Pons (tissue), 1 donor: ENCODE results near the gene PCK1.

Experiments
- DNase-seq: peaks from one replicate; pipeline ENCODE4 v3.0.0-alpha.2; 2016; ENCODE audit warnings: low spot score

The PCK1 gene

DNA sequence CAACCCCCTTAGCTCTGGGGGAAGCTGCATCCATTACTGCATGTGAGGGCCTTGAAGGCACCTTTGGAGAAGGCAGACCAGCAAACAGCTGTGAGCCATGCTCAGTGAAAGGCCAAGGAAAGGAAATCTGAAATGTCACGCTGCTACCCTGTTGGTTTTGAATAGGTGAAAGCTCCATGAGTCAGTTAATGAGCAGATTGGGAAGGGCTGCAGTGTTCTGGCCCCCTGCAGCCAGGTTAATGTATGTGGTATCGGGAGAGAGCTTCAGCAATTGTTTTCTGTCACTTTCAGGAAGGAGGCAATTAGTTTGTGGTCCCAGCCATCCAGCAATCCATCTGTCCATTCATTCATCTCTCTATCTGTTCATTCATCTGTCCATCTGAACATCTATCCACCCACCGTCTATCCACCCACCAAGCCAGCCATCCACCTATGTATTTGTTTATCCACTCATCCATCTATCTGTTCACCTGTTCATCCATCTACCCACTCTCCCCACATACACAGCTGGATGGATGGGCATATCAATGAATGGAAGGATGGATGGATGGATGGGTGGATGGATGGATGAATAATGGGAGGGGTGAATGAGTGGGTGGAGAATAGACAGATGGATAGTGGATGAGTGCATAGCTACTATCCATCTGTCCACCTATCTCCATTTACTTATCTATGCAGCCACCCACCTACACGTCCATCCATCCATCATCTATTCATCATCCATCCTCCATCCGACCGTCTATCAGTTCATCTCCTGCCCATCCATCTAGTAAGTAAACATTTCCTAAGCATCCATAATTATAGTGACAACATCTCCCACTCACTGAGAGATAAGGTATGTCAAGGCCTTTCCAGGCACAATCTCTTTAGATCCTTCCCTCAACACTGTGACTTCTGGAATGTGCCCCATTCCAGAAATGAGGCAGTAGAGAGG is 16.0 kb downstream of the PCK1 start:
- DNase-seq, result no peak

- DNase-seq, result no peak
Measured at GRCh38 chr20:57577679-57578475, 17.0 kb downstream of the PCK1 start.

DNA sequence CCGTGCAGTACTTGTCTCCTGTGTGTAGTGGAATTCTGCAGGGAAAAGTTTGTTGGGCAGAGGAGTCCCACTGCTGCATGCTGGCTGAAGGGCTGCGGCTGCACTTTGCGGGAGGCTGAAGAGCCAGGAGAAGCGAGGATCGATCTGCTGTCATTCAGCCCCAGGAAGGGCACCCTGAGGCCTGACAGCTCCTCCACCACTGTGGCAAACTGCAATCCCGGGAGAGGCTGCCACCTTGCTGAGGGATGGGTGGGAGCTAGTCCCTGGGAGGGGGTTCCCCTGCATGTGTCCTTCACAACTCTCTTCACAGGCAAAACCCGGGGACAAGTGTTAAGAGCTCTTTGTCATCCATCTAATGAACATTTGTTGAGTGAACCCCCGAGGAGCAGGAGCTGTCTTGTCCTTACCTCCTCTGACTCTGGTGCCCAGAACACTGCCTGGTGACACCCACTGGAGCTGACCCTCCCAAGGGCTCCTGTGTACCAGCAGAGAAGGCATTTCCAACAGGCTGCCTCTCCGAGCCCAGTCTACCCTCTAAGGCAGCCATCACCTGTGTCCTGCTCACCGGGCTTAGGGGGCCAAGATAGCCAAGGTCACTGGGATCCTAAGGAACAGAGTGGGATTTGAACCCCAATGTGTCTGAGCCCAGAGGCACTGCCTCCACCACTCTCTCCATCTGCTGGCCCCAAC is 17.7 kb downstream of the PCK1 start:
- no peak for DNase-seq

DNA sequence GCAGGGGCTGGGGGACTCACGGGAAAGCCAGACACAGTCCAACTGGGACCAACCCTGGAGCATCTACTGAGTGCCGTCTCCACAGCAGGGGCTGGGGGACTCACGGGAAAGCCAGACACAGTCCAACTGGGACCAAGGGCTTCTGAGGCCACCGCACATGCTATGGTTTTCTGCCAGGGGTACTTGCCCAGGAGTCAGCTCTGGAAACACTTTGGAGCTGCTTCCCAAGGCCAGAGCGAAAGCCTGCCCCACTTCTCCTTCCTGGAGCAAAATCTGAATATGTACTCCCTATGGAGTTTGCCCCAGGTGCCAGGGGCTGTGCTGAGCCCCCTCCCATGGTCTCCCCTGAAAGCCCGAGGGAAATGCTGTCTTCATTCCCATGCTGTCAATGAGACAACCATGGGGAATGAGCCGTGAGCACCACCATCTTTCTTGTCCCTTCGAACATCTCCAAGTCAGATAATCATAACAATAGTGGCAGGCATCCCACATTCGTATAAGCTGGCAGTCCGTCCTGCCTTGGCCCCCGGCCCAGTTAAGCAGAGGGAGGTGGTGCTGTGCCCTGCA is 18.5 kb downstream of the PCK1 start:
- DNase-seq, result no peak

- DNase-seq, result no peak
Measured at GRCh38 chr20:57579898-57580447, 19.1 kb downstream of the PCK1 start.

DNA sequence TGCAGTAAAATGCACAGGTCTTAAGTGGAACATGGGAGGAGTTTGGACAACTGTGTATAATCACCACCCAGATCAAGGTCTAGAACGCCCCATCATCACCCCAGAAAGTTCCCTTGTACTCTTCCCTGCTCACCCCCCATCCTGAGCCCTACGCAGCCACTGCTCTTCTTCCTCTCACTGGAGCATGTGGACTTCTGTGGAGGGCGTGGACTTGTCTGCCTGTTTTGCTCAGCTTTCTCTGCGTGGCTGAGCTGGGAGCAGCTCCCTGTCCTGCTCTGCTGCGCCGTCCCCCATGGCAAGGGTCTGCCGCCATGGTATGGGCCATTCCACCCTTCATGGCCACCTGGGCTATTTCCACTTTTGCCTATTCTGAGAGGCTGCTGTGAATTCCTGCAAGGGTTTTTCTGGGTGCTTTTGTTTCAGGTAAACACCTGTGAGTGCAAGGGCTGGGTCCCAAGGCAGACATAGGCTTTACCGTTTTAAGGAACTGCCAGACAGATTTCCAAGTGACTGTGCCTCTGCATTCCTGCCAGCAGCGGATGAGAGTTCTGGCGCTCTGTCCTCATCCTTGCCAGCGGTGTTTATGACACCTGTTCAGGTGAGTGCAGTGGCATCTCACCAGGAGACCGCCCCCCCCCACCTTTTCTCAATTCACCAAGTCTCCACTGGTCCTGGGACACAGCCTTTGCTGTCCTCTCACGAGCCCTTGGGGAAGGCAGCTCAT is 19.7 kb downstream of the PCK1 start:
- DNase-seq, result no peak

- DNase-seq, result peak; percentile 18
Measured at GRCh38 chr20:57581202-57582028, 20.5 kb downstream of the PCK1 start.

DNA sequence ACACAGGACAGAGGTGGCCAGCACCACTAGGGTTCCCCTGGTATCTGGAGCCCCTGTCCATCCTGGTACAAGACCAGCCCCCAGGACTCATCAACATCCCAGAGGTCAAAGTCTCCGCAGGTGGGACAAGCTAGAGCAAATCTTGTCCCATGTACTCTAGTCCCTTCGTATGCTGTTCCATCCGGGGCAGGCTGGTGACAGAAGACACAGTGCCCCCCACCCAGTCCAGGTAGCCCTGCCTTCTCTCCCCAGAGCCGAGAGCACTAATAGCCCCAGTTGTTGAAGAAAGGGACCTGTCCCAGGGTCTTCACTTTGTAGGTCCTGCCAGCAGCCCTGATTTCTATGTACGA is 21.1 kb downstream of the PCK1 start:
- DNase-seq, result no peak

GRCh38 chr20:57582432-57583288 is 21.8 kb downstream of the PCK1 start:
- DNase-seq, result peak; percentile 37

DNA sequence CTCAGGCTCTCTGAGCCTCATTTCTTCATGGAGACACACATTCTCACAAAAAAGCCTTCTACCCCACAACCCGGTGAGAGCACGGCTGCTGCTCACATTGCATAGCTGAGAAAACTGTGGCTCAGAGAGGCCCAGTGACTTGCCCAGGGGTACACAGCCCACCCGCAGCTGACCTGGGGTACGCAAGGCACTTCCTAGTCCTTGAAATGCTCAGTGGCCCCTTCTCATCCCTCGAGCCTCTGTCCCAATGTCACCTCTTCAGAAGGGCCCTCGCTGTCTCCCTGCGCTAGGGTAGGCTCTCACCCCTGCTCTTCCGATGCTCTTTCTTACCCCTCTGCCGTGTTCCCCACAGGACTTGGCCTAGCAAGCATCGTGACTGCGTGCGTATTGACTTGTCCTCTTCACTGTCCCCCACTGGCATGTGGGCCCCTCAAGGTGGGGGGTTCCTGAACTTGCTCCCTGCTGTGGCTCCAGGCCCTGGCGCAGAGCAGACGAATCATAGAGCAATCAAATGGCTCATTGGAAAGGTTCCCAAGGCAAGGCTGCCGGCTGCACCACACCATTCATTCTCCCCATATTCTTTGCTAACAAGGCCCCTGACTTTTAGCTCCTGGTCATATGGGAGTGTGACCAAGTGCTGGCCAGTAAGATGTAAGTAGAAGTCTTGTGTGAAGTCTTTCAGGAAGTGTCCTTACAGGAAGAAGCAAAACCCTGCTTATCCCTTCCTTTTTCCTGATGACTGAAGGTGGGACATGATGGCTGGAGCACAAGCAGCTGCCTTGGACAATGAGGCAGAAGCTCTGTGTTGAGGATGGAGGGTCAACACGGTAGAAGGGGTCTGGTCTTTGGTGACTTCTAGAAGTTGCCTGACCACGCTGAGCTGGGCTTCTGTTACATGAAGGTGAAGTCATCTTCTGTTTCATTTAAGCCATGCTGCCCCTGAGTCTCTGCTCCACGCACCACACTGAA is 22.7 kb downstream of the PCK1 start:
- DNase-seq, result no peak

DNA sequence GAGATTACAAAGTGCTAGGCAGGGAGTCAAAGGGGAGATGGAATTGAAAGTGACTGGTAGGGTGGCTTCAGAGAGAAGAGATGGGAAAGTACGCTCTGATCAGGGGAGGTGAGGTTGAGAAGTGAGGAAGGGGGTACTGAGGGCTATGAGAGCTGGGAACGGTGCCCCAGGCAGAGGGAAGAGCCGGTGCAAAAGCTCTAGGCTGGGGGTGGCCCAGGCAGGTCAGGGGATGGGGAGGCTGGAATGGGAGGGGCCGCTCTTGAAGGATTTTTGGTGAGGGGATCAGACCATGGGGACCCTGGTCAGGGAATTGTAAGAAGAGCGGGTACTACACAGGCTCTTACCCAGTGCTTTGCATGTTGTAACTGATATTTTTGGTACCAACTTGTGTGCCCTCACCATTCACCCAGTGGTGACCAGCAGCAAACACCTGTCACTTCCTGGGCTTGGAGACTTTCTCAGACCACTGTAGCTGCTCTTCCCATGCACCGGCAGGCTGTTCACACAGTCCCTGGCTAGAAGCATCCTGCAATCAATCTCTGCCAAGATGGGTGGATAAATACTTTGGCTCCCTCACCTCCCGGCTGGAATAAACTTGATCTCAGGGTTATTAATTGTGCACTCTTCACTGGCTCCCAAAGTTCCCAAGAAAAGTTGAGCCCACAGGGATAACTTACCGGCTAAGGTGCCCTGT is 24.0 kb downstream of the PCK1 start:
- no peak for DNase-seq

- DNase-seq, result no peak
Measured at GRCh38 chr20:57585466-57586213, 24.7 kb downstream of the PCK1 start.

DNA sequence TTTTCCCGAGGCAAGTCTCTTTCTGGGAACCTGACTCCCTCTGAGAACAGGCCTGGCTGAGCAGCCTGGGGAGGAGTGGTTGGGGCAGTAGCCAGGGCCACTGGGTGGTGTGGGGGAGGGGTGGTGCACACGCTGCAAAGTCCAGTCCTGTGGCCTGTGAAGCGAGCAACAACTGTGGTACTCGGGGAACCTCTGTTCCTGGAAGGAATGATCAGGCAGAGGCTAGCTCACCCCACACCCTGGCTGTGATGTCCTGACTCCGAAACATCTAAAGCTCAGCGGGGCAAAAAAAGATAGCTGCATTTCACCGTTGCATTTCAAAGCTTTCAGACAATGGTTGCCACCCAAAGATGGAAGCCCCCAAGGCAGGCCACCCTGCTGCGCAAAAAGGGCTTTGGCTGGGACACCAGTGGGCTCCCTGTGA is 25.5 kb downstream of the PCK1 start:
- no peak for DNase-seq

- no peak for DNase-seq
Measured at GRCh38 chr20:57586943-57587277, 26.0 kb downstream of the PCK1 start.

DNA sequence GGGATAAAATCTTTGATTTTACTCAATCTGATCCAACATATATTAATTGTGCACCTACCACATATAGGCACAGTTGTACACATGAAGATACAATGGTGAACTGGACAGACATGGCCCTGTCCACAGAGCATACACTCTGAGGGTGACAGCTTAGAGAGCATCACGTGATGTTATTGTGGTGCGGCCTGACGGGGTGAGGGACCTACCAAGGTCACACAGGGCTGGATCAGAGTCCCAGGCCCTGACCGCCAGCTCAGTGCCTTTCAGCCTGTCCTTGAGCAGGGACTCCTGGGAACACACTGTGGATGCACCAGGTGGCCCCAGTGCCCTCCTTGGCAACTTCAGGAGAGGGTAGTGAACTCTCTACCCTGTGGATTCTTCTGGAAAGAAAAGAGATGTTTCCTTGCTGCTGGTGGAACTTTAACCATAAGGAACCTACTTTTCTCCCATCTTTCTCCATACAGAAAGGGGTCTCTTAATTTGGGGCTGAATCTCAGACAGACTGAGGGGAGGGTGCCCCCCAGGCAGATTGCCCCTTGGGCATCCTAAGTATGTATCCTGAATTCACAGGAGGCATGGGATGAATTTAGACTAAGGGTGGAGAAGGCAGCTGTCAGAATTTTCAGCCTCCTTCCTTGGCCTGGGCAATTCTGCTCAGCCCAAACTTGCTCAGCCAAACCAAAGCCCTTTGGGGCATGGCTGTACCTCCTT is 26.5 kb downstream of the PCK1 start:
- no peak for DNase-seq

DNA sequence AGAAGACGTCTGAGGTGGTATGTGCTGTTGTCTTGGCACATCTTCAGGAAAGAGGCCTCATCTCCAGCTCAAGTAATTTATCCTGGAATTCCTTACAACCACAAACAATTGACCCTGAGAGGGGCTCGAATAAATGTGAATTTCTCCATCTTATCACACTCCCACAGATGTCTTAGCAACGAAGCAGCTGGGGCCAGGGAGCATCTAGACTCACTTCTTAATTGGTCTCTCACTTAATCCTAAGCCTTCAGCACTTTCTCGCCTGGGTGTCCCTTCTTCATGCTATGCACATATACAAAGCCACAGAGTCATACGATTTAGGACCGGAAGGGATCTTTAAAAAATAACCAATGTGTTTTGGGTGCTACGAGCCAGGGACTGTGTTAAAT is 27.1 kb downstream of the PCK1 start:
- DNase-seq, result no peak
